Loucy (cell line): ENCODE measurements around the gene TMEM208.

Experiments used
- H2AFZ ChIP-seq: fragments of 200-600 bp; sonication (generic); 2 replicates; pipeline ENCODE4 v1.6.0; 2016; ENCODE audit warnings: antibody characterized with exemption, mild to moderate bottlenecking, low read length, moderate library complexity
- H3F3A ChIP-seq: fragments of 200-600 bp; 2 replicates; pipeline ENCODE4 v1.6.0; 2016; ENCODE audit warnings: antibody characterized with exemption, low read depth, mild to moderate bottlenecking
- H3K27me3 ChIP-seq: fragments of 200-600 bp; sonication (generic); 2 replicates; pipeline ENCODE4 v1.6.1; 2014; ENCODE audit warnings: low read length, mild to moderate bottlenecking; ENCODE audit not compliant: insufficient read depth, poor library complexity, severe bottlenecking
- H3K36me3 ChIP-seq: fragments of 200-600 bp; sonication (generic); 2 replicates; pipeline ENCODE4 v1.6.1; 2016; ENCODE audit warnings: low read length; ENCODE audit not compliant: insufficient read depth
- H3K4me1 ChIP-seq: fragments of 200-600 bp; sonication (generic); 2 replicates; pipeline ENCODE4 v1.5.1; 2014; ENCODE audit warnings: low read length, mild to moderate bottlenecking; ENCODE audit not compliant: insufficient read depth, poor library complexity, severe bottlenecking
- H3K4me2 ChIP-seq: fragments of 200-600 bp; sonication (generic); 2 replicates; pipeline ENCODE4 v1.6.0; 2014; ENCODE audit warnings: antibody characterized with exemption, low read length, low read depth, mild to moderate bottlenecking; ENCODE audit not compliant: poor library complexity, severe bottlenecking
- H3K4me3 ChIP-seq: fragments of 200-600 bp; sonication (generic); 2 replicates; pipeline ENCODE4 v1.5.1; 2014; ENCODE audit warnings: low read length, mild to moderate bottlenecking, mixed read lengths; ENCODE audit not compliant: poor library complexity, severe bottlenecking
- H3K79me2 ChIP-seq: fragments of 200-600 bp; sonication (generic); 2 replicates; pipeline ENCODE4 v1.6.1; 2014; ENCODE audit warnings: low read length; ENCODE audit not compliant: insufficient read depth
- H3K9ac ChIP-seq: fragments of 200-600 bp; sonication (generic); 2 replicates; pipeline ENCODE4 v1.6.0; 2014; ENCODE audit warnings: mild to moderate bottlenecking, low read depth, low read length, moderate library complexity; ENCODE audit not compliant: poor library complexity, severe bottlenecking
- H3K9me2 ChIP-seq: fragments of 200-600 bp; sonication (generic); replicated peaks from 2 replicates; pipeline ENCODE4 v1.6.1; 2016; ENCODE audit warnings: low read depth, low read length, mixed read lengths
- H3K9me3 ChIP-seq: fragments of 200-600 bp; sonication (generic); 2 replicates; pipeline ENCODE4 v1.6.1; 2014; ENCODE audit warnings: mild to moderate bottlenecking, antibody characterized with exemption, low read length, low read depth; ENCODE audit not compliant: insufficient read depth
- H4K20me1 ChIP-seq: fragments of 200-600 bp; sonication (generic); 2 replicates; pipeline ENCODE4 v1.6.0; 2014; ENCODE audit warnings: antibody characterized with exemption, low read length, mild to moderate bottlenecking; ENCODE audit not compliant: insufficient read depth, poor library complexity, severe bottlenecking
- EZH2phosphoT487 ChIP-seq: fragments of 200-600 bp; IDR thresholded peaks from 2 replicates; pipeline ENCODE4 v1.6.1; 2018; ENCODE audit warnings: antibody characterized with exemption, mild to moderate bottlenecking, moderate library complexity, borderline replicate concordance
- TF ChIP-seq, protein P1 (sequence below): fragments of 200-600 bp; sonication (generic); conservative IDR thresholded peaks from 2 replicates; pipeline ENCODE4 v1.5.1; 2014; ENCODE audit warnings: mild to moderate bottlenecking, antibody characterized with exemption, low read length

Gene TMEM208

GRCh38 chr16:67226295-67226803 is 581 bp upstream of the TMEM208 start:
- Histone ChIP-seq H3K4me1 (peaks cover 42% of the 10 kb centered on the region), H3K9me3 (no peaks in the 10 kb centered on the region), H3K4me2 (peak overlapping the region; percentile 91), H4K20me1 (peaks cover 8% of the 10 kb centered on the region), H3K36me3 (peaks cover 28% of the 10 kb centered on the region; the same call in 1 of the 2 replicates), H2AFZ (peak overlapping the region; percentile 82), H3K27me3 (no peaks in the 10 kb centered on the region), H3K9me2 (no peaks in the 10 kb centered on the region), H3K4me3 (peak overlapping the region; percentile 96), H3K9ac (peak overlapping the region; percentile 86), H3K79me2 (peaks cover 21% of the 10 kb centered on the region), H3F3A (peaks cover 8% of the 10 kb centered on the region)
- TF ChIP-seq EZH2phosphoT487 = no peak
- TF ChIP-seq, protein P1, sequence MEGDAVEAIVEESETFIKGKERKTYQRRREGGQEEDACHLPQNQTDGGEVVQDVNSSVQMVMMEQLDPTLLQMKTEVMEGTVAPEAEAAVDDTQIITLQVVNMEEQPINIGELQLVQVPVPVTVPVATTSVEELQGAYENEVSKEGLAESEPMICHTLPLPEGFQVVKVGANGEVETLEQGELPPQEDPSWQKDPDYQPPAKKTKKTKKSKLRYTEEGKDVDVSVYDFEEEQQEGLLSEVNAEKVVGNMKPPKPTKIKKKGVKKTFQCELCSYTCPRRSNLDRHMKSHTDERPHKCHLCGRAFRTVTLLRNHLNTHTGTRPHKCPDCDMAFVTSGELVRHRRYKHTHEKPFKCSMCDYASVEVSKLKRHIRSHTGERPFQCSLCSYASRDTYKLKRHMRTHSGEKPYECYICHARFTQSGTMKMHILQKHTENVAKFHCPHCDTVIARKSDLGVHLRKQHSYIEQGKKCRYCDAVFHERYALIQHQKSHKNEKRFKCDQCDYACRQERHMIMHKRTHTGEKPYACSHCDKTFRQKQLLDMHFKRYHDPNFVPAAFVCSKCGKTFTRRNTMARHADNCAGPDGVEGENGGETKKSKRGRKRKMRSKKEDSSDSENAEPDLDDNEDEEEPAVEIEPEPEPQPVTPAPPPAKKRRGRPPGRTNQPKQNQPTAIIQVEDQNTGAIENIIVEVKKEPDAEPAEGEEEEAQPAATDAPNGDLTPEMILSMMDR = no peak

DNA sequence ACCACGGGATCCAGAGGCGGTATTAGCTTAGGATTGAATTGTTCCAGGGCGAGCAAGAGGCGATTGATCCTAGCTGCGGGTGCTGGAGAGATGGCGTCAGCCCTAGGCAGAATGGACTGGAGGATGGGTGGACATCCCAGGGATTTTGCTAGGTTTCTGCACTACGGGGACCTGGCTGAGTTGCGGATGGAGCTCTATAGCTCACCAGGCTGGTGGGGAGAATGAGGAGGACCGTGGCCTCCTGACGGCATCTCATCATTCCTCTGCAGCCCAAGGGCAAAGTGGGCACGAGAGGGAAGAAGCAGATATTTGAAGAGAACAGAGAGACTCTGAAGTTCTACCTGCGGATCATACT is 614 bp downstream of the TMEM208 start:
- H3K9ac ChIP-seq = peak overlapping the region; percentile 86
- peak overlapping the region; percentile 96 for H3K4me3 ChIP-seq
- H3K4me1 ChIP-seq = peaks cover 42% of the 10 kb centered on the region
- peaks cover 34% of the 10 kb centered on the region; the same call in 1 of the 2 replicates for H3K36me3 ChIP-seq
- H3F3A ChIP-seq = peaks cover 8% of the 10 kb centered on the region
- peaks cover 8% of the 10 kb centered on the region for H4K20me1 ChIP-seq
- H3K27me3 ChIP-seq = no peaks in the 10 kb centered on the region
- peak overlapping the region; percentile 95 for H3K4me2 ChIP-seq
- H2AFZ ChIP-seq = no peak overlapping the region
- peaks cover 21% of the 10 kb centered on the region for H3K79me2 ChIP-seq
- TF ChIP-seq, protein P1 = no peak
- no peak for TF ChIP-seq EZH2phosphoT487
- no peaks in the 10 kb centered on the region for H3K9me2 ChIP-seq
- H3K9me3 ChIP-seq = no peaks in the 10 kb centered on the region

- Histone ChIP-seq H3K4me1 (peaks cover 42% of the 10 kb centered on the region), H3K27me3 (no peaks in the 10 kb centered on the region), H4K20me1 (peaks cover 8% of the 10 kb centered on the region), H3K4me2 (peak overlapping the region; percentile 95), H3F3A (peaks cover 8% of the 10 kb centered on the region), H3K79me2 (peaks cover 21% of the 10 kb centered on the region), H3K9ac (peak overlapping the region; percentile 86), H3K9me2 (no peaks in the 10 kb centered on the region), H2AFZ (no peak overlapping the region), H3K36me3 (peaks cover 35% of the 10 kb centered on the region; the same call in 1 of the 2 replicates), H3K9me3 (no peaks in the 10 kb centered on the region), H3K4me3 (peak overlapping the region; percentile 96)
- TF ChIP-seq, protein P1 = no peak
- no peak for TF ChIP-seq EZH2phosphoT487
Observed at GRCh38 chr16:67228034-67228785, 1.3 kb downstream of the TMEM208 start.
